Kidney epithelial cell (primary cell): Measurements from ENCODE around the gene DIP2C. TPM values are rescaled to one million over a fixed set of nuclear protein-coding genes. Genes with fewer than 3 reads are reported as not detected.
"Not testable (repeated sequence)": the region's sequence is repeated elsewhere in the genome, so short reads cannot be mapped to it uniquely, and the experiment has no call there.

Experiments used
- DNase-seq: peaks from one replicate; pipeline ENCODE4 v3.0.0-alpha.2; 2010; ENCODE audit warnings: low read depth
- H3K27me3 ChIP-seq: 2 replicates; pipeline ENCODE4 v1.6.0; 2011; ENCODE audit warnings: low read length; ENCODE audit not compliant: control insufficient read depth, insufficient read depth
- H3K36me3 ChIP-seq: 2 replicates; pipeline ENCODE4 v1.5.1; 2011; ENCODE audit warnings: low read length; ENCODE audit not compliant: control insufficient read depth, insufficient read depth
- H3K4me3 ChIP-seq: 2 replicates; pipeline ENCODE4 v1.5.1; 2011; ENCODE audit warnings: low read depth, mild to moderate bottlenecking, control low read depth, low read length
- total RNA-seq: library from RNA; depleted of rRNA; stranded (reverse); fragments of >200 nt; gene quantifications from 2 replicates; pipeline ENCODE4 v1.2.3, GENCODE V29; 2015
- TF ChIP-seq, protein P1 (sequence below): IDR thresholded peaks from 2 replicates; pipeline ENCODE4 v1.5.1; 2011; ENCODE audit warnings: mild to moderate bottlenecking, moderate library complexity, low read length, control low read depth, inconsistent platforms; ENCODE audit not compliant: insufficient read depth, poor library complexity, severe bottlenecking

DIP2C gene
- total RNA-seq, 1 donor from 2014 or later: 19.2 TPM

- no peaks in the 10 kb centered on the region for H3K36me3 ChIP-seq
- DNase-seq: no peak
- TF ChIP-seq, protein P1, sequence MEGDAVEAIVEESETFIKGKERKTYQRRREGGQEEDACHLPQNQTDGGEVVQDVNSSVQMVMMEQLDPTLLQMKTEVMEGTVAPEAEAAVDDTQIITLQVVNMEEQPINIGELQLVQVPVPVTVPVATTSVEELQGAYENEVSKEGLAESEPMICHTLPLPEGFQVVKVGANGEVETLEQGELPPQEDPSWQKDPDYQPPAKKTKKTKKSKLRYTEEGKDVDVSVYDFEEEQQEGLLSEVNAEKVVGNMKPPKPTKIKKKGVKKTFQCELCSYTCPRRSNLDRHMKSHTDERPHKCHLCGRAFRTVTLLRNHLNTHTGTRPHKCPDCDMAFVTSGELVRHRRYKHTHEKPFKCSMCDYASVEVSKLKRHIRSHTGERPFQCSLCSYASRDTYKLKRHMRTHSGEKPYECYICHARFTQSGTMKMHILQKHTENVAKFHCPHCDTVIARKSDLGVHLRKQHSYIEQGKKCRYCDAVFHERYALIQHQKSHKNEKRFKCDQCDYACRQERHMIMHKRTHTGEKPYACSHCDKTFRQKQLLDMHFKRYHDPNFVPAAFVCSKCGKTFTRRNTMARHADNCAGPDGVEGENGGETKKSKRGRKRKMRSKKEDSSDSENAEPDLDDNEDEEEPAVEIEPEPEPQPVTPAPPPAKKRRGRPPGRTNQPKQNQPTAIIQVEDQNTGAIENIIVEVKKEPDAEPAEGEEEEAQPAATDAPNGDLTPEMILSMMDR: no peak
- H3K27me3 ChIP-seq: no peaks in the 10 kb centered on the region
- H3K4me3 ChIP-seq: no peak overlapping the region
These were observed 102.8 kb downstream of the DIP2C start for GRCh38 chr10:586716-587115.

DNA sequence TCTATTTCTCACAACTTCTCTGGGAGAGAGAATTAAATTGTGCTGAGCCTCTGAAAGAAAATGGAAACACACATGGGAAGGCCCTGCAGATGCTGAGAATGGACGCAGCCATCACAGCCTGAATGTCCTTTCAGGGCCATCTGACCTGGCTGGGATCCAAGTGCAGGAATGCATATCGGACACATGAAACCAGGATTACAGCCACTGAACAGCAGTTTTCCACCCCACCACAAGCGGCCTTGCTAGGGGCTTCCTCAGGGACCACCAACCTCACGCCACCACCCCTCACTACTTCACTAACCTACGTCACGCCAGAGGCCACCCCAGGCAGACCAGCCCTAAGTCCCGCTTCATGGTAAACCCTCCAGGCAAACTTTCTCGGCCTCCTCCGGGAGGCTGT lies 103.3 kb downstream of the DIP2C start:
- no peaks in the 10 kb centered on the region for H3K27me3 ChIP-seq
- TF ChIP-seq, protein P1: no peak
- no peaks in the 10 kb centered on the region for H3K36me3 ChIP-seq
- DNase-seq: no peak
- H3K4me3 ChIP-seq: no peak overlapping the region

- DNase-seq: no peak
- Histone ChIP-seq H3K36me3 (no peaks in the 10 kb centered on the region), H3K27me3 (no peaks in the 10 kb centered on the region), H3K4me3 (no peak overlapping the region)
- TF ChIP-seq, protein P1: peak; percentile 0
These were observed 104.0 kb downstream of the DIP2C start for GRCh38 chr10:585502-585901.

- not testable (repeated sequence) for DNase-seq, H3K27me3 ChIP-seq, H3K36me3 ChIP-seq, H3K4me3 ChIP-seq
These were observed 104.8 kb downstream of the DIP2C start for GRCh38 chr10:584497-585290.

DNA sequence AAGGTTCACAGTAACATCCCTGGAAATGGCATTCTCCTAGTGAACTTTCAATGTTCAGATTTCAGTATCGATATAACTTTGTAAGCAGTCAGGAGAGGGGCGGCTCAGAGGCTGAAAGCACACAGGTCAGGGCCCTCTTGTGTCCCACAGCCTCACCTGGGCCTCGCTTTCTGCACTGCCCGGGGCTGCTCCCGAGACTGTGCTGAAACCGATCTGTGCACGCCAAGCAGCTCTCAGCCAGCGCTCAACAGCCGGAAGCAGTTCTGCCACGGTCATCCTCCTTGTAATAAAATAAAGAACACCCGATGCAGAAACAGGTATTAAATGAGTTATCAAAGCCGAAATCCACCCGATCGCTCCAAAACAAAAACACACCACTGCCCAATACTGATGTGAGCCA lies 106.0 kb downstream of the DIP2C start:
- no peaks in the 10 kb centered on the region for H3K27me3 ChIP-seq

DNA sequence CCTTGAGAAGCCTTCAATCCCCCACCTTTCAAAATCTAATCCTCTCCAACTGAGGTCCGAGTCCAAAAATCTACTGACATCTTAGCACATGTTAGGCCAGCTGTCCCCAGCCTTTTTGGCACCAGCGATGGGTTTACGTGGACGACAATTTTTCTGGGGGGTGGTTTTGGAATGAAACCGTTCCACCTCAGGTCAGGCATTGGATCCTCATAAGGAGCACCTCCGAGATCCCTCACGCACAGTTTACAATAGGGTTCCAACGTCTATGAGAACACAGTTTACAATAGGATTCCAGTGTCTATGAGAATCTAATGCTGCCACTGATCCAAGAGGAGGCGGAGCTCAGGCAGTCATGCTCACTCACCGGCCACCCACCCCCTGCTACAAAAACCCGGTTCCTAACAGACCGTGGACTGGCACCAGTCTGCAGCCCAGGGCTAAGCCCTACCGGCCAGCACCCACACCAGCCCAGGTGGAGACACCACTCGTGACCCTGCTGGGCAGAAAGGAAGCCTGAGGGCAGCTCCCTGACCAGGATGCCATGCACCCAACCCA lies 107.6 kb downstream of the DIP2C start:
- Histone ChIP-seq H3K4me3 (no peak overlapping the region), H3K36me3 (no peaks in the 10 kb centered on the region), H3K27me3 (no peaks in the 10 kb centered on the region)
- no peak for DNase-seq
- TF ChIP-seq, protein P1: no peak

More for the DNA sequence above, 106.0 kb downstream of the DIP2C start:
- TF ChIP-seq, protein P1: no peak
- DNase-seq: no peak
- no peaks in the 10 kb centered on the region for H3K36me3 ChIP-seq
- H3K4me3 ChIP-seq: no peak overlapping the region
